ENCODE results near the gene MYOM3.

Gene MYOM3

GRCh38 chr1:24124980-24125379, 13.0 kb upstream of the MYOM3 start:
- H3K9ac ChIP-seq (ENCODE audit: low read length), result no peak overlapping the region
- peaks cover 3% of the 10 kb centered on the region; the same call in 1 of the 2 replicates for H3K9me3 ChIP-seq (ENCODE audit: control insufficient read depth, insufficient read depth, low read depth, low read length)
- no peak overlapping the region for H3K27ac ChIP-seq (ENCODE audit: low read depth, low read length)
- no peak overlapping the region for H3K4me3 ChIP-seq (ENCODE audit: low read depth, low read length)
- no peaks in the 10 kb centered on the region for H3K27me3 ChIP-seq (ENCODE audit: control insufficient read depth, insufficient read depth, low read length)
- H3K4me1 ChIP-seq (ENCODE audit: control insufficient read depth, insufficient read depth, low read length), result peaks cover 12% of the 10 kb centered on the region; the same call in 1 of the 2 replicates
- no peaks in the 10 kb centered on the region for H3K36me3 ChIP-seq (ENCODE audit: control insufficient read depth, insufficient read depth, low read length)

- Histone ChIP-seq H3K27ac (ENCODE audit: low read depth, low read length) (no peak overlapping the region), H3K27me3 (ENCODE audit: control insufficient read depth, insufficient read depth, low read length) (no peaks in the 10 kb centered on the region), H3K9me3 (ENCODE audit: control insufficient read depth, insufficient read depth, low read depth, low read length) (no peaks in the 10 kb centered on the region), H3K4me1 (ENCODE audit: control insufficient read depth, insufficient read depth, low read length) (peaks cover 10% of the 10 kb centered on the region; the same call in 1 of the 2 replicates), H3K9ac (ENCODE audit: low read length) (no peak overlapping the region), H3K36me3 (ENCODE audit: control insufficient read depth, insufficient read depth, low read length) (no peaks in the 10 kb centered on the region), H3K4me3 (ENCODE audit: low read depth, low read length) (no peak overlapping the region)
Observed at GRCh38 chr1:24123611-24124010, 11.7 kb upstream of the MYOM3 start.

GRCh38 chr1:24122776-24123175, 10.8 kb upstream of the MYOM3 start:
- Histone ChIP-seq H3K27ac (ENCODE audit: low read depth, low read length) (no peak overlapping the region), H3K4me3 (ENCODE audit: low read depth, low read length) (no peak overlapping the region), H3K9ac (ENCODE audit: low read length) (no peak overlapping the region), H3K4me1 (ENCODE audit: control insufficient read depth, insufficient read depth, low read length) (peaks cover 10% of the 10 kb centered on the region; the same call in 1 of the 2 replicates), H3K36me3 (ENCODE audit: control insufficient read depth, insufficient read depth, low read length) (no peaks in the 10 kb centered on the region), H3K27me3 (ENCODE audit: control insufficient read depth, insufficient read depth, low read length) (no peaks in the 10 kb centered on the region), H3K9me3 (ENCODE audit: control insufficient read depth, insufficient read depth, low read depth, low read length) (no peaks in the 10 kb centered on the region)

- Histone ChIP-seq H3K9me3 (ENCODE audit: control insufficient read depth, insufficient read depth, low read depth, low read length) (no peaks in the 10 kb centered on the region), H3K27me3 (ENCODE audit: control insufficient read depth, insufficient read depth, low read length) (no peaks in the 10 kb centered on the region), H3K27ac (ENCODE audit: low read depth, low read length) (no peak overlapping the region), H3K9ac (ENCODE audit: low read length) (no peak overlapping the region), H3K4me1 (ENCODE audit: control insufficient read depth, insufficient read depth, low read length) (peaks cover 10% of the 10 kb centered on the region; the same call in 1 of the 2 replicates), H3K4me3 (ENCODE audit: low read depth, low read length) (no peak overlapping the region), H3K36me3 (ENCODE audit: control insufficient read depth, insufficient read depth, low read length) (no peaks in the 10 kb centered on the region)
Observed at GRCh38 chr1:24121406-24121805, 9.5 kb upstream of the MYOM3 start.

- Histone ChIP-seq H3K4me1 (ENCODE audit: control insufficient read depth, insufficient read depth, low read length) (peaks cover 10% of the 10 kb centered on the region; the same call in 1 of the 2 replicates), H3K9ac (ENCODE audit: low read length) (no peak overlapping the region), H3K4me3 (ENCODE audit: low read depth, low read length) (no peak overlapping the region), H3K9me3 (ENCODE audit: control insufficient read depth, insufficient read depth, low read depth, low read length) (no peaks in the 10 kb centered on the region), H3K27ac (ENCODE audit: low read depth, low read length) (no peak overlapping the region), H3K27me3 (ENCODE audit: control insufficient read depth, insufficient read depth, low read length) (no peaks in the 10 kb centered on the region), H3K36me3 (ENCODE audit: control insufficient read depth, insufficient read depth, low read length) (no peaks in the 10 kb centered on the region)
Observed at GRCh38 chr1:24120965-24121364, 9.0 kb upstream of the MYOM3 start.

GRCh38 chr1:24119859-24120756, 8.2 kb upstream of the MYOM3 start:
- Histone ChIP-seq H3K9me3 (ENCODE audit: control insufficient read depth, insufficient read depth, low read depth, low read length) (no peaks in the 10 kb centered on the region), H3K36me3 (ENCODE audit: control insufficient read depth, insufficient read depth, low read length) (no peaks in the 10 kb centered on the region), H3K27ac (ENCODE audit: low read depth, low read length) (no peak overlapping the region)

GRCh38 chr1:24119489-24119858, 7.5 kb upstream of the MYOM3 start:
- Histone ChIP-seq H3K9me3 (ENCODE audit: control insufficient read depth, insufficient read depth, low read depth, low read length) (no peaks in the 10 kb centered on the region), H3K4me1 (ENCODE audit: control insufficient read depth, insufficient read depth, low read length) (peaks cover 15% of the 10 kb centered on the region), H3K27me3 (ENCODE audit: control insufficient read depth, insufficient read depth, low read length) (no peaks in the 10 kb centered on the region), H3K36me3 (ENCODE audit: control insufficient read depth, insufficient read depth, low read length) (no peaks in the 10 kb centered on the region), H3K27ac (ENCODE audit: low read depth, low read length) (no peak overlapping the region), H3K4me3 (ENCODE audit: low read depth, low read length) (no peak overlapping the region), H3K9ac (ENCODE audit: low read length) (no peak overlapping the region)

More at GRCh38 chr1:24119859-24120756, 8.2 kb upstream of the MYOM3 start:
- Histone ChIP-seq H3K4me3 (ENCODE audit: low read depth, low read length) (no peak overlapping the region), H3K27me3 (ENCODE audit: control insufficient read depth, insufficient read depth, low read length) (no peaks in the 10 kb centered on the region), H3K4me1 (ENCODE audit: control insufficient read depth, insufficient read depth, low read length) (peaks cover 10% of the 10 kb centered on the region; the same call in 1 of the 2 replicates), H3K9ac (ENCODE audit: low read length) (no peak overlapping the region)

GRCh38 chr1:24118410-24119242, 6.7 kb upstream of the MYOM3 start:
- H3K27ac ChIP-seq (ENCODE audit: low read depth, low read length), result no peak overlapping the region
- peaks cover 15% of the 10 kb centered on the region for H3K4me1 ChIP-seq (ENCODE audit: control insufficient read depth, insufficient read depth, low read length)
- H3K27me3 ChIP-seq (ENCODE audit: control insufficient read depth, insufficient read depth, low read length), result peaks cover 1% of the 10 kb centered on the region; the same call in 1 of the 2 replicates
- no peaks in the 10 kb centered on the region for H3K36me3 ChIP-seq (ENCODE audit: control insufficient read depth, insufficient read depth, low read length)
- no peak overlapping the region for H3K9ac ChIP-seq (ENCODE audit: low read length)
- no peaks in the 10 kb centered on the region for H3K9me3 ChIP-seq (ENCODE audit: control insufficient read depth, insufficient read depth, low read depth, low read length)
- H3K4me3 ChIP-seq (ENCODE audit: low read depth, low read length), result no peak overlapping the region

- peaks cover 15% of the 10 kb centered on the region for H3K4me1 ChIP-seq (ENCODE audit: control insufficient read depth, insufficient read depth, low read length)
- no peaks in the 10 kb centered on the region for H3K36me3 ChIP-seq (ENCODE audit: control insufficient read depth, insufficient read depth, low read length)
- H3K27me3 ChIP-seq (ENCODE audit: control insufficient read depth, insufficient read depth, low read length), result peaks cover 3% of the 10 kb centered on the region; the same call in 1 of the 2 replicates
- H3K27ac ChIP-seq (ENCODE audit: low read depth, low read length), result no peak overlapping the region
- H3K9me3 ChIP-seq (ENCODE audit: control insufficient read depth, insufficient read depth, low read depth, low read length), result no peaks in the 10 kb centered on the region
- H3K4me3 ChIP-seq (ENCODE audit: low read depth, low read length), result no peak overlapping the region
- no peak overlapping the region for H3K9ac ChIP-seq (ENCODE audit: low read length)
Observed at GRCh38 chr1:24117722-24118409, 5.9 kb upstream of the MYOM3 start.

GRCh38 chr1:24117132-24117531, 5.2 kb upstream of the MYOM3 start:
- H3K4me1 ChIP-seq (ENCODE audit: control insufficient read depth, insufficient read depth, low read length), result peaks cover 21% of the 10 kb centered on the region
- no peak overlapping the region for H3K4me3 ChIP-seq (ENCODE audit: low read depth, low read length)
- peaks cover 3% of the 10 kb centered on the region; the same call in 1 of the 2 replicates for H3K27me3 ChIP-seq (ENCODE audit: control insufficient read depth, insufficient read depth, low read length)
- no peaks in the 10 kb centered on the region for H3K9me3 ChIP-seq (ENCODE audit: control insufficient read depth, insufficient read depth, low read depth, low read length)
- H3K27ac ChIP-seq (ENCODE audit: low read depth, low read length), result no peak overlapping the region
- H3K9ac ChIP-seq (ENCODE audit: low read length), result no peak overlapping the region
- no peaks in the 10 kb centered on the region for H3K36me3 ChIP-seq (ENCODE audit: control insufficient read depth, insufficient read depth, low read length)
